Measurements from ENCODE around the gene ADCY2.

GRCh38 chr5:7705261-7705660 is 309.3 kb downstream of the ADCY2 start:
- TF ChIP-seq CTCF (IDR thresholded peaks at IDR 0.05; ENCODE audit: low read depth, low read length) (no peak), EZH2phosphoT487 (IDR thresholded peaks at IDR 0.05; ENCODE audit: low read depth) (no peak)

Measured in OCI-LY3 (cell line).